Left ventricle myocardium inferior (tissue), 1 donor: ENCODE data around the gene OR13C9. TPM values are rescaled to one million over a fixed set of nuclear protein-coding genes. Genes with fewer than 3 reads are reported as not detected.
"Not testable (repeated sequence)": the region's sequence is repeated elsewhere in the genome, so short reads cannot be mapped to it uniquely, and the experiment has no call there.

ENCODE experiments used
- DNase-seq: peaks from one replicate; pipeline ENCODE4 v3.0.0-alpha.2; 2020
- H3K27ac ChIP-seq: fragments of 200-600 bp; replicated peaks from 2 replicates; pipeline ENCODE4 v1.8.0; 2021
- H3K27me3 ChIP-seq: fragments of 200-600 bp; 2 replicates; pipeline ENCODE4 v1.8.0; 2021; ENCODE audit warnings: low read depth
- H3K36me3 ChIP-seq: fragments of 200-600 bp; 2 replicates; pipeline ENCODE4 v1.8.0; 2021
- H3K4me1 ChIP-seq: fragments of 200-600 bp; 2 replicates; pipeline ENCODE4 v1.8.0; 2021
- H3K4me3 ChIP-seq: fragments of 200-600 bp; 2 replicates; pipeline ENCODE4 v1.8.0; 2021; ENCODE audit warnings: mild to moderate bottlenecking, moderate library complexity
- H3K9me3 ChIP-seq: fragments of 200-600 bp; replicated peaks from 2 replicates; pipeline ENCODE4 v1.8.0; 2021
- CTCF ChIP-seq: fragments of 200-600 bp; IDR thresholded peaks from 2 replicates; pipeline ENCODE4 v1.8.0; 2021; ENCODE audit warnings: antibody characterized with exemption, mild to moderate bottlenecking, borderline replicate concordance
- intact Hi-C: fragments of 100-400 bp; cut with micrococcal nuclease; formaldehyde crosslinking; loops from one replicate; pipeline ENCODE4 v1.11.0; 2022
- long read RNA-seq: library from polyadenylated mRNA; unstranded; transcript quantifications from one replicate; pipeline ENCODE4 v2.0.0, GENCODE V29; 2021
- total RNA-seq: library from RNA; stranded (reverse); fragmentation: NEBNext Ultra II Directional; extraction: Animal tissue kit (Norgen Biotek cat#: 25700); gene quantifications from one replicate; pipeline ENCODE4 v1.2.1, GENCODE V29; 2021
- donor health status: DM: no; HTN: yes; CAD: no; lungs with severe emphysema.

Gene OR13C9, protein sequence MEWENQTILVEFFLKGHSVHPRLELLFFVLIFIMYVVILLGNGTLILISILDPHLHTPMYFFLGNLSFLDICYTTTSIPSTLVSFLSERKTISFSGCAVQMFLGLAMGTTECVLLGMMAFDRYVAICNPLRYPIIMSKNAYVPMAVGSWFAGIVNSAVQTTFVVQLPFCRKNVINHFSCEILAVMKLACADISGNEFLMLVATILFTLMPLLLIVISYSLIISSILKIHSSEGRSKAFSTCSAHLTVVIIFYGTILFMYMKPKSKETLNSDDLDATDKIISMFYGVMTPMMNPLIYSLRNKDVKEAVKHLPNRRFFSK
- total RNA-seq: not detected
- long read RNA-seq: 0 reads

DNA sequence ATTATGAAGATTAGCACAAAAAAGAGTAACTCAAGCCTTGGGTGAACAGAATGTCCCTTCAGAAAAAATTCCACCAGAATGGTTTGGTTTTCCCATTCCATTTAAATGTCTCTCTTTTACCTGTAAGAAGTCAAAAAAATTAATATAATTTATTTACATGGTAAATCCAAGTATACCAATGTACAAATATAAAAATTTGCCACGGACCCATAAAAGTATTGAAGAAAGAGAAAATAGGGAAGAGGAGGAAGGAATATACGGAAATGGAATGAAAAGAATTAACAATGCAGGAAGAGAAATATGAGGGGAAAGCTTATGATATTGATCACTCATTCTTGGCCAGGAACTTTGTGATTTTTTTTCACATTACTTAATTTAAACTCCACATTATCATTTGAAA lies at the start of gene OR13C9:
Gene OR13C9, minus strand, starts transcription at position 101 of the 400 bp plus-strand sequence. Its CDS starts 0 bp downstream, at position 101.
- no peaks in the 10 kb centered on the region for H3K27me3 ChIP-seq
- H3K4me3 ChIP-seq: no peak within 1 kb of the TSS
- no peak for DNase-seq
- no peaks in the 10 kb centered on the region for H3K4me1 ChIP-seq
- TF ChIP-seq CTCF: no peak
- intact Hi-C loops: no loop called here
- peaks cover 8% of the 10 kb centered on the region for H3K9me3 ChIP-seq
- H3K27ac ChIP-seq: no peak within 1 kb of the TSS
- H3K36me3 ChIP-seq: no peaks in the 10 kb centered on the region

DNA sequence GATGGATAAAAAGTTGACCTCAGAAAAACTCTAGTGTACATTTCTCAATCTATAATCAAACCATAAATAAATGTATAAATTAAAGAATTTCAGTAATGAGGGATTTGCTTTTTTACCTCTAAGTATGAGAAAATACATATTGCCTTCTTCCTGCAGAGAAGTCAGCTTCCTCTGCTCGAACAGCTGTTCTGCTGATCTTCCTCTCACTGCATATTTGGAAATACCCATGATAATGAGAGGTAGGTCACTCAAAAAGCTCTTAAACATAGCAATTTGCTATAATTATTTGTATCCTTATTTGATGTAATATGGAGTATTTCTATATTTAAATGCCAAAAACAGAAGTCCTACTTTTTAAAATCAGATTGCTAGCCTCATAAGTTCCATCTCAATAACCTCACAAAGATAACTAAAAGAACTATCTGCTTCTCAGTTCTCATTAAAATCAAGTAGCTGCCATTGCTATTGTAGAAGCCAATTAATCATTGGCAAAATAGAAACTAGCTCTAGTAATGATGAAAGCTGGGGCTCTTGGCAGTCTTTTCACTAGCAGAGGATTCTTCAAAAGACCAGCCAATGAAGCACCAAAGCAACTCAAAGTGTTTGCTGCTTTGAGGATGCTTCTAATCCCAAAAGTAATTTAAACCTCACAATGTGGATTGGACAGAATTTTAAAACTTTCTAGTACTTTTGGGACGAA lies 40.6 kb upstream of the OR13C9 start:
- no peak overlapping the region for H3K27ac ChIP-seq
- no peaks in the 10 kb centered on the region for H3K36me3 ChIP-seq
- peaks cover 4% of the 10 kb centered on the region for H3K27me3 ChIP-seq
- H3K9me3 ChIP-seq: peaks cover 7% of the 10 kb centered on the region
- no peaks in the 10 kb centered on the region for H3K4me1 ChIP-seq
- intact Hi-C loops: no loop called here
- no peak for DNase-seq
- TF ChIP-seq CTCF: no peak
- no peak overlapping the region for H3K4me3 ChIP-seq

DNA sequence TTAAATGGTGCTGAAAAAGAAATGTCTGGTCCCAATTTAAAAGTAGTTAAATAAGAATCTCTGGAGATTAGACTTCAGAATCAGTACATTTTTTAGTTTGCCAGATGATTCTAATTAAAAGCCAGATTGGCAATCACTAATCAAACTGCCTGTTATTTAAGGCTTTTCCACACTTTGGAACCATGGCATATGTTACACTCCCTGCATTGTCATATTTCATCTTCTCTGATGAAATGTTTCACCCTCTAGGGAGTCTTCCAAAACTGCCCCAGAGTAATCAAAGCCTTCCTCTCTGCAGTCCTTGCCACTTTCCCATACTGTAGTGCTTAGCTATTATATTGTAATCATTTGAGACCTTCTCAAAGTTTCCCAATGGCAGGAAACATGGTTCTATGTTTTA lies 17.5 kb upstream of the OR13C9 start:
- H3K4me3 ChIP-seq: no peak overlapping the region
- H3K27me3 ChIP-seq: no peaks in the 10 kb centered on the region
- no peak for DNase-seq
- peaks cover 38% of the 10 kb centered on the region for H3K9me3 ChIP-seq
- no peak overlapping the region for H3K27ac ChIP-seq
- TF ChIP-seq CTCF: no peak
- no peaks in the 10 kb centered on the region for H3K36me3 ChIP-seq
- intact Hi-C loops: no loop called here
- H3K4me1 ChIP-seq: no peaks in the 10 kb centered on the region

- Histone ChIP-seq H3K4me1 (no peaks in the 10 kb centered on the region), H3K4me3 (no peak overlapping the region), H3K27ac (no peak overlapping the region), H3K36me3 (no peaks in the 10 kb centered on the region), H3K27me3 (no peaks in the 10 kb centered on the region), H3K9me3 (peaks cover 24% of the 10 kb centered on the region)
- TF ChIP-seq CTCF: no peak
- DNase-seq: no peak
- intact Hi-C loops: no loop called here
Measured at GRCh38 chr9:104633976-104634520, 16.0 kb upstream of the OR13C9 start.

- H3K4me3 ChIP-seq, H3K27me3 ChIP-seq, intact Hi-C loops, H3K36me3 ChIP-seq, H3K27ac ChIP-seq, DNase-seq, H3K4me1 ChIP-seq: not testable (repeated sequence)
- peaks cover 14% of the 10 kb centered on the region for H3K9me3 ChIP-seq
Measured at GRCh38 chr9:104625964-104626363, 8.0 kb upstream of the OR13C9 start.

DNA sequence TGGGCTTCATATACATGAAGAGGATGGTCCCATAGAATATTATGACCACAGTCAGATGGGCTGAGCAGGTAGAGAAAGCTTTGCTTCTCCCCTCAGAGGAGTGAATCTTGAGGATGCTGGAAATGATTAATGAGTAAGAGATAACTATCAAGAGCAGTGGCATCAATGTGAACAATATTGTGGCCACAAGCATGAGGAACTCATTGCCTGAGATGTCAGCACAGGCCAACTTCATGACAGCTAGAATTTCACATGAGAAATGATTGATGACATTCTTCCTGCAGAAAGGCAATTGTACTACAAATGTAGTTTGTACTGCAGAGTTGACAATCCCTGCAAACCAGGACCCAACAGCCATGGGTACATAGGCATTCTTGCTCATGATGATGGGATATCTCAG lies 586 bp downstream of the OR13C9 start:
- DNase-seq: no peak
- H3K9me3 ChIP-seq: peaks cover 8% of the 10 kb centered on the region
- no peak overlapping the region for H3K4me3 ChIP-seq
- no peak overlapping the region for H3K27ac ChIP-seq
- no peaks in the 10 kb centered on the region for H3K36me3 ChIP-seq
- intact Hi-C loops: no loop called here
- no peaks in the 10 kb centered on the region for H3K4me1 ChIP-seq
- TF ChIP-seq CTCF: no peak
- H3K27me3 ChIP-seq: no peaks in the 10 kb centered on the region
